Stimulated activated CD8-positive, alpha-beta memory T cell treated with anti-CD3 and anti-CD28 coated beads, Interleukin-2, amount 100 ng/mL, for 48 hours (primary cell): ENCODE measurements around the gene AADAT.
"Not testable (repeated sequence)": the region's sequence is repeated elsewhere in the genome, so short reads cannot be mapped to it uniquely, and the experiment has no call there.

Source experiments
- DNase-seq, 2 donors: peaks; one replicate each; pipeline ENCODE4 v3.0.0-alpha.2; 2020; ENCODE audit warnings: low read depth in 2 of 2

Gene AADAT

GRCh38 chr4:170090352-170091052 is 746 bp upstream of the AADAT start:
- DNase-seq = no peak

GRCh38 chr4:170089274-170089667 is 485 bp downstream of the AADAT start:
- DNase-seq = no peak

DNA sequence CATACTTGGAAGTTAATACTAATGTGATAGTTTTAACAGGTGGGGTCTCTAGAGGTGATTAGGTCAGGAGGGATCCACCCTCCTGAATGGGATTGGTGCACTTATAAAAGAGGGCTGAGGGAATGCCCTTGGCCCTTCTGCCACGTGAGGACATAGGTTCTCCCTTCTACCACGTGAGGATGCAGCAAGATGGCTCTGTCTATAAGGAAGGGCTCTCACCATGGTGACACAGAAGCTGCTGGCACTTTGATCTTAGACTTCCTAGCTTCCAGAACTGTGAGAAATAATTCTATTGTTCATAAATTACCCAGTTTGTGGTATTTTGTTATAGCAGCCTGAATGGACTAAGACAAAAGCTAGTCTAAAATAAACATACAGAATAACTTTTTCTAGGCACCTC is 1.0 kb downstream of the AADAT start:
- DNase-seq = no peak

DNA sequence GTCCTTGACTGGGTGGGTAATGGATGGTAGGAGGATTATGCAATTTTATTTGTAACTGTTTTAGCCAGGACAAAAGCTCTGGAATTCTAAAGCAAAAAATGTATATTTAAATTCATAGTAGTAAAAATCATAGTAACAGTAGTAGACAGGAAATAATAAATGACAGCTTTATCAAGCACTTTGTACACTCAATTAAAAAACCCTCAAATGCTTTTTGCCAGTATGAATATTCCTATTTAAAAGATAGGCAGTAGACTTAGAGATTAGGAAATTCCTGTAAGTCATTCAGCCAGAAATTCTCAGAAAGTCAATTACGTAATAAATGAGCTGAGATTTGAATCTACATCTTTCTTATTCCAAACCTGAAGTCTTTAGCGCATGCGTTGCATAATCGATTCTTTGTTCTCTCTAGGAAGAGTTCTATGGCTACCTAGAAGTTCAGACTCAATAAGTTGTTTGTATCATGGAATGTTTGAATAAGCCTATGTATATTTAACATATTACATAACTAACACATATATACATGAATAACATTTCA is 2.5 kb downstream of the AADAT start:
- DNase-seq = no peak

DNA sequence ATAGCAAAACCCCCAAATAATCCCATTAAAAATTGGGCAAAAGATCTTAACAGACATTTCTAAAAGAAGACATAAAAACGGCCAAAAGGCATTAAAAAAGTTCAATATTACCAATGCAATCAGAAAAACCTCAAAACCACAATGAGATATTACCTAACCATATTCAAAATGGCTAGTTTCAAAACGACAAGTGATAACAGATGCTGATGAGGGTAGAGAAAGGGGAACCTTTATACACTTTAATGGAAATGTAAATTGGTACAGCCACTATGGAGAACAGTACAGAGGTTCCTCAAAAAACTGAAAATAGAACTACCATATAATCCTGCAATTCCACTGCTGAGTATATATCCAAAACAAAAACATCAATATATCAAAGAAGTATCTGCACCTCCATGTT is 6.2 kb downstream of the AADAT start:
- DNase-seq = no peak

DNA sequence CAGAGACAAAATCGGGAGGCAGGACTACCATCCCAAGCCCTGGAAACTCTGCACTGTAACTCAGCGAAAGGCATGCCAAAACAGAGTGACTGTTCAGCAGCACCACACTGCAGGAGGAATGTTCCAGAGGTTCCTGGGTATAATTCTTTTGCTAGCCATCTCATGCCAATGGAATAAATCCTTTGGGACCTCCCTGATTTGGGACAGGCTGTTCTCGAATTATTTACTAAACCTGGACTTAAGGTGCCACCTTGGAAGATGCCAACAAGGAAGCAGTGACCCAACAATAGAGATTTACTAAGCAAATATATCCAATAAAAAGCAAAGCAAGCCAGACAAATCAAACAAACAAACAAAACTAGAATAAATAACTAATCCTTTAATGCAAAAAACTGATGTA is 9.3 kb downstream of the AADAT start:
- no peak for DNase-seq

- DNase-seq = no peak
Observed at GRCh38 chr4:170079981-170080380, 9.8 kb downstream of the AADAT start.

- no peak for DNase-seq
Observed at GRCh38 chr4:170071196-170071595, 18.6 kb downstream of the AADAT start.

- DNase-seq = no peak
Observed at GRCh38 chr4:170068438-170069128, 21.2 kb downstream of the AADAT start.

DNA sequence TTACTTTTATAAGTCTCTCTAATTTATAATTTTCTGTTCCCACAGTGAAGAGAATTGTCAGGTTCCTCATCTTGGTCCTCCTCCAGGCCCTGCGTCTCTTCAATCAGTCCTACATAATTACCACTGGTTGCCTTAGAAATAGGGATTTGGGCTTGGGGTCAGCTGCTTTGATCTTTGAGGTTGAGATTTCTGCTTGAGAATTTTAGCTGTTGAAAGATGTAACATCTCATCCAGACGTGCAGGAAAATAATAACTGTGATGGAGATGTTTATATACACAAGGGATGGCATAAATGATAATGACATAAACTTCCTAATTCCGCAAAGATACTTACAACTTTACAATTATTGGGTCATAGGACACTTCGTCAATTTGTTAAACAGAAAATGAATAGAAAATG is 30.3 kb downstream of the AADAT start:
- DNase-seq = no peak

GRCh38 chr4:170058826-170059225 is 30.9 kb downstream of the AADAT start:
- no peak for DNase-seq

DNA sequence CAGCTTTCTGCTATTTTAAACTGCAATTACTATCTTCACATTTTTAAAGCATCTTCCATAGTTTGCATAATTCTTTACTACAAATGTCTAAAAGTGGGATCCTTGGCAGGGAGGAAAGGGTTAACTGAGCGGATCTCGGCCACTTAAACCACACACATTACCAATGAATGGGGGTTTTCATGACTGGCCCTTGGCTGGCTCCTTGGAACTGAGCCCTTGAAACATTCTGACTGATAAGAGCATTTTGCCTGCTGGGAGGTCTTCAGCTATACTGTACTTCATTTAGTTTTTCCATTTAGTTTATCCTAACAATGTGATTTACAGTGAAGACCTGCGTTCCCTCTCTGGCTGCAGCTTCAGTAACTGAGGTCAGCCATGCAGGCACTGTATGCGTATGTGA is 31.9 kb downstream of the AADAT start:
- no peak for DNase-seq

- DNase-seq = no peak
Observed at GRCh38 chr4:170052919-170053318, 36.8 kb downstream of the AADAT start.

DNA sequence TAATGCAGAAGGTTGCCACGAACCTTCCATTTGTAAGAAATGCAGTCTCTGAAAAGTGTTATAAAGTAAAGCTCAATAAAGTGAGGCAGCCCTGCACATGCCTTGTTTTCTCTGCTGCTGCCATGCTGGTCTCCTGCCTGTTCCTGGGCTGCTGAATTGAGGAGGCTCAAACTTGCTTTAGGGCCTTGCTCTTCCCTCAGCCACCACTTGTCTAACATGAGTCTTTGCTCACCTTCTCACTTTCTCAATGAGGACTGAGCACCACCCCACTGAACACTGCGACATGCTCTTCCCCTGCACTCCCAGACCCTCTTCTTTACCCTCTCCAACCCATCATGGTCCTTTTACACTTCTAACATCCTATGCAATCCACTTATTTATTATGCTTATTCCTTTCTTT is 38.4 kb downstream of the AADAT start:
- no peak for DNase-seq

DNA sequence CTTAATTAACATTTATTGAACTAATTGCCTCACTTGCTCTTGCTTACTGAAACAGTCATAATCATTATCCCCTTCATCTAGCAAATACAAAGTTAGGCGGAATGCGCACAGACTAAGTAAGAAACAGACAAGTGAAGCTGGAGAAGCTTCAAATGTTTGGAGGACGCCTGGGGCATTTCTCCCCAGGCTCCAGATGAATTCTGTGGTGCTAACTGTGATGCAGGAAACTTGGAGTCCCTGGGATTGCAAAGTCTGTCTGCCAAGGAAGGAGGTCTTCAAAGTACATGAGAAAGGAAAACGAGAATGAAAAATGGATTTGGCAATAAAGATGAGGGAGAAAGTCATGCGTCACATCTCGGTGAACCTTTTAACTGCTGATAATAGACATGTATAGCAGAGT is 40.0 kb downstream of the AADAT start:
- no peak for DNase-seq

GRCh38 chr4:170047771-170048354 is 41.9 kb downstream of the AADAT start:
- DNase-seq = peak; percentile 8 to 13

DNA sequence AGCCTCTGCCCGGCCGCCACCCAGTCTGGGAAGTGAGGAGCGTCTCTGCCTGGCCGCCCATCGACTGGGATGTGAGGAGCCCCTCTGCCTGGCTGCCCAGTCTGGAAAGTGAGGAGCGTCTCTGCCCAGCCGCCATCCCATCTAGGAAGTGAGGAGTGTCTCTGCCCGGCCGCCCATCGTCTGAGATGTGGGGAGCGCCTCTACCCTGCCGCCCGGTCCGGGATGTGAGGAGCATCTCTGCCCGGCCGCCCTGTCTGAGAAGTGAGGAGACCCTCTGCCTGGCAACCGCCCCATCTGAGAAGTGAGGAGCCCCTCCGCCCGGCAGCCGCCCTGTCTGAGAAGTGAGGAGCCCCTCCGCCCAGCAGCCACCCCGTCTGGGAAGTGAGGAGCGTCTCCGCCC is 43.6 kb downstream of the AADAT start:
- DNase-seq = not testable (repeated sequence)

GRCh38 chr4:170040031-170040680 is 49.6 kb downstream of the AADAT start:
- DNase-seq = no peak

DNA sequence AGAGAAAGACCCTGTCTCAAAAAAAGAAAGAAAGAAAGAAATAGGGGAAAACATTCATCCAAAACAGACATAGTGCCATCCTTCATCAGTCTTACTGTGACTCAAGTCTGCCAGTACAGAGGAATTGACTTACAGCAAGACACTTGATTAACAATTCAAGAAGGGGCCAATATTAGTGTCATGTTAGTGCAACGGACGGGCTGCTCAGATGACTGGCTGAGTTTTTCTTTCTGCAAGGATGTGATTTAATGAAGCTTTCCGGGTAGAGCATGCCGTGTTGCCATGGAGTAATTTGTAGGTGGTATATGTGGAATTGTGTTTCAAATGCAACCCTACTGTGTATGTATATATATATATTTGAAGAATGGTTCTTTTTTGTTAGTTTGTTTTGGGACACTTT is 51.0 kb downstream of the AADAT start:
- DNase-seq = no peak

DNA sequence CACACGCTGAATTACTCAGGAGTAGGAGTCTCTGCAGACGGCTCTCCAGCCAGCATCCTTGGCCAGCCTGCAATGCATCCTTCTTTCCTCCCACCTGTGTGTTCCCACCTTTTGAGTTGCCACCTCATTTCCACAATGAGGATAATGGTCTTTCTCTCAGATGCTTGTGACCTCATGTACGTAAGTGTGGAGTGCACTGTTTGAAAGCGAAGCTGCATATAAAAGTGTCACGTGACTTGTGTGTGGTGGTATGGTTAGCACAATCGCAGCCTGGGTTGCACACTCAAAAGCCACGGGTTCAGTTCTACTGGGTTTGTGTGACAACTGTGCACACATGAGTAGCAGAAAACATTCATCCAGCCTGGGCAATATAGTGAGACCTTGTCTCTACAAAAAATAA is 51.5 kb downstream of the AADAT start:
- no peak for DNase-seq

DNA sequence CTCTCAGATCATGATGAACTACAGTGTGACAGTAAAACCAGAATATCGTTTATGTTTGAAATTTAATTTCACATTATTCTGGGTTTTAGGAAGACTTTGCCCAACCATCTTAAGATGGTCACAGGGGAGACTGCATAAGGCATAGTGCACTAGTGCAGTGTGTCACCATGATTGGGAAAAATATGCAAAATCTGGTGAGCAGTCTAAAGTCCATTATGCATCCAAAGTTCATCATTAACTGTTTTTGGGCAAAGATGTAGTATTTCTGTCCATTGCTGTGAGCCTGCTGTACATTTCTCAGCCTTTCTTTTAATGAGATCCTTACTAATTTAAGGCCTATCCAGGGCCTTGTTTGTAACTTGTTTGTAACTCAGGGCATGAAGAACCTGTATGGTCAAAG is 52.3 kb downstream of the AADAT start:
- DNase-seq = no peak

DNA sequence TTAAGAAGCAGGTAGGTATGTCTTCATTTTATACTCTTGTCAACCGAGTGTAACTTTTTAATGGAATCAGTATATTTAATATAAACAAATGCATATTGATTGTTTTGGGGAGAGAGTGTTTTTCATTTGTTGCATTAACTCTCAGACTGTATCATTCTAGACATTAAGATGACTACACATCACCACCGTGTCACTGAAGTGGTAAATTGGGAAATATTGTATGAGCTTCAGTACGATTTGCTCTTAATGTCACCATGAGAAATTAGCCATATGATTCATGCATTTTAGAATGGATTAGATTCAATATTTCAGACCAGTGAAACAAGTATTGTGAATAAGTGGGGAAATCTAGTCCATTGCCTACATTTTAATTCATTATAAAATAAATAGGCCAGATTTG is 53.9 kb downstream of the AADAT start:
- DNase-seq = no peak

DNA sequence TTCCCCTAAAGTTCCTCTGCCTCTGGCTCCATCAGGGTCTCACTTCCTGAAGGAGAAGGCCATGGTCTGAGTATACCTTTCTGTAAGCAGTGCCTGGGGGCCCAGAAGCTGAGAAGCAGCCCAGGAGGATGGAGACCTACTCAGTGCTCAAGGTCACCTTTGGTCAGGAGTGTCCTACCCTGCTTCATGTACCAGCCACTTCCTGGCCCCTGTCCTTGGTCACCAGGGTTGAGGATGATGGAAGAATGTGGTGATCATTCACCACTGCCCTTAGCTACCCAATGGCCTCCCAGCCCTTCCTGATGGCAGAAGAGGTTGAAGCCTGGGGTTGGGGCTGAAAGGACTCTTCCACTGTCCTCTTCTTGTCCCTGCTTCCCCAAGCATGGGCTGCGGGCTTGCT is 54.5 kb downstream of the AADAT start:
- DNase-seq = no peak
